BLaER1 (cell line): ENCODE results near the gene MED10.

Source experiments
- H3K27ac ChIP-seq: shearing (Covaris generic); formaldehyde crosslinking; 2 replicates; pipeline ENCODE4 v1.8.1; 2022
- H3K27me3 ChIP-seq: shearing (Covaris generic); formaldehyde crosslinking; 2 replicates; pipeline ENCODE4 v1.8.1; 2022
- H3K36me3 ChIP-seq: shearing (Covaris generic); formaldehyde crosslinking; 2 replicates; pipeline ENCODE4 v1.8.1; 2022
- H3K4me1 ChIP-seq: shearing (Covaris generic); formaldehyde crosslinking; 2 replicates; pipeline ENCODE4 v1.8.1; 2022
- H3K4me2 ChIP-seq: shearing (Covaris generic); formaldehyde crosslinking; 2 replicates; pipeline ENCODE4 v1.8.1; 2022
- H3K4me3 ChIP-seq: shearing (Covaris generic); formaldehyde crosslinking; 2 replicates; pipeline ENCODE4 v1.8.1; 2022
- H3K9ac ChIP-seq: shearing (Covaris generic); formaldehyde crosslinking; 2 replicates; pipeline ENCODE4 v1.8.1; 2022
- H3K9me3 ChIP-seq: shearing (Covaris generic); formaldehyde crosslinking; 2 replicates; pipeline ENCODE4 v1.8.1; 2022
- H4K20me1 ChIP-seq: shearing (Covaris generic); formaldehyde crosslinking; 2 replicates; pipeline ENCODE4 v1.8.1; 2022
- Cebpa-rat ChIP-seq: shearing (Covaris generic); IDR thresholded peaks from 2 replicates; pipeline ENCODE4 v1.8.1; 2022

MED10 gene

GRCh38 chr5:6392561-6392960, 14.2 kb upstream of the MED10 start:
- Histone ChIP-seq H3K36me3 (no peaks in the 10 kb centered on the region), H3K27ac (no peak overlapping the region), H3K4me1 (no peaks in the 10 kb centered on the region), H3K4me2 (no peak overlapping the region), H3K27me3 (no peaks in the 10 kb centered on the region), H3K4me3 (no peak overlapping the region), H3K9ac (no peak overlapping the region), H3K9me3 (no peaks in the 10 kb centered on the region), H4K20me1 (no peaks in the 10 kb centered on the region)
- TF ChIP-seq Cebpa-rat = no peak

GRCh38 chr5:6391151-6391550, 12.8 kb upstream of the MED10 start:
- Histone ChIP-seq H3K4me2 (no peak overlapping the region), H3K4me3 (no peak overlapping the region), H3K27ac (no peak overlapping the region), H4K20me1 (no peaks in the 10 kb centered on the region), H3K27me3 (no peaks in the 10 kb centered on the region), H3K9me3 (no peaks in the 10 kb centered on the region), H3K36me3 (no peaks in the 10 kb centered on the region), H3K9ac (no peak overlapping the region), H3K4me1 (no peaks in the 10 kb centered on the region)
- no peak for TF ChIP-seq Cebpa-rat

- TF ChIP-seq Cebpa-rat = no peak
- H3K4me3 ChIP-seq = no peak overlapping the region
- H3K27me3 ChIP-seq = no peaks in the 10 kb centered on the region
- H3K9me3 ChIP-seq = no peaks in the 10 kb centered on the region
- H3K36me3 ChIP-seq = no peaks in the 10 kb centered on the region
- H4K20me1 ChIP-seq = no peaks in the 10 kb centered on the region
- no peak overlapping the region for H3K27ac ChIP-seq
- no peak overlapping the region for H3K9ac ChIP-seq
- no peaks in the 10 kb centered on the region for H3K4me1 ChIP-seq
- no peak overlapping the region for H3K4me2 ChIP-seq
Measured at GRCh38 chr5:6389946-6390530, 11.7 kb upstream of the MED10 start.

GRCh38 chr5:6389397-6389796, 11.1 kb upstream of the MED10 start:
- H3K27ac ChIP-seq = no peak overlapping the region
- H3K27me3 ChIP-seq = no peaks in the 10 kb centered on the region
- TF ChIP-seq Cebpa-rat = no peak

GRCh38 chr5:6387970-6388369, 9.6 kb upstream of the MED10 start:
- Histone ChIP-seq H3K36me3 (no peaks in the 10 kb centered on the region), H3K27me3 (no peaks in the 10 kb centered on the region), H3K4me1 (no peaks in the 10 kb centered on the region), H3K9me3 (no peaks in the 10 kb centered on the region), H3K27ac (no peak overlapping the region), H3K4me3 (no peak overlapping the region), H3K9ac (no peak overlapping the region), H3K4me2 (no peak overlapping the region), H4K20me1 (no peaks in the 10 kb centered on the region)
- TF ChIP-seq Cebpa-rat = no peak

More at GRCh38 chr5:6389397-6389796, 11.1 kb upstream of the MED10 start:
- H3K4me2 ChIP-seq = no peak overlapping the region
- no peak overlapping the region for H3K4me3 ChIP-seq
- H3K9ac ChIP-seq = no peak overlapping the region
- H3K9me3 ChIP-seq = no peaks in the 10 kb centered on the region
- no peaks in the 10 kb centered on the region for H3K36me3 ChIP-seq
- no peaks in the 10 kb centered on the region for H3K4me1 ChIP-seq
- H4K20me1 ChIP-seq = no peaks in the 10 kb centered on the region

- no peak overlapping the region for H3K4me3 ChIP-seq
- no peak overlapping the region for H3K4me2 ChIP-seq
- no peak overlapping the region for H3K27ac ChIP-seq
- H3K4me1 ChIP-seq = no peaks in the 10 kb centered on the region
- H3K9ac ChIP-seq = no peak overlapping the region
- H3K27me3 ChIP-seq = no peaks in the 10 kb centered on the region
- no peak for TF ChIP-seq Cebpa-rat
- H4K20me1 ChIP-seq = no peaks in the 10 kb centered on the region
- H3K36me3 ChIP-seq = no peaks in the 10 kb centered on the region
- no peaks in the 10 kb centered on the region for H3K9me3 ChIP-seq
Measured at GRCh38 chr5:6386271-6386670, 7.9 kb upstream of the MED10 start.

GRCh38 chr5:6384856-6385255, 6.5 kb upstream of the MED10 start:
- Histone ChIP-seq H3K9ac (no peak overlapping the region), H3K27me3 (no peaks in the 10 kb centered on the region), H3K36me3 (no peaks in the 10 kb centered on the region), H3K4me2 (no peak overlapping the region), H3K4me3 (no peak overlapping the region), H4K20me1 (no peaks in the 10 kb centered on the region), H3K27ac (no peak overlapping the region), H3K9me3 (no peaks in the 10 kb centered on the region), H3K4me1 (no peaks in the 10 kb centered on the region)
- no peak for TF ChIP-seq Cebpa-rat

- Histone ChIP-seq H3K27me3 (no peaks in the 10 kb centered on the region), H4K20me1 (no peaks in the 10 kb centered on the region), H3K36me3 (no peaks in the 10 kb centered on the region), H3K4me2 (no peak overlapping the region), H3K4me3 (no peak overlapping the region), H3K9ac (no peak overlapping the region), H3K9me3 (no peaks in the 10 kb centered on the region), H3K4me1 (peaks cover 8% of the 10 kb centered on the region), H3K27ac (no peak overlapping the region)
- TF ChIP-seq Cebpa-rat = no peak
Measured at GRCh38 chr5:6383376-6383775, 5.0 kb upstream of the MED10 start.

- Histone ChIP-seq H3K4me2 (peak overlapping the region; percentile 84), H3K9ac (peak overlapping the region; percentile 94), H3K4me1 (peaks cover 25% of the 10 kb centered on the region), H3K9me3 (no peaks in the 10 kb centered on the region), H3K4me3 (peak overlapping the region; percentile 99), H3K27ac (peak overlapping the region; percentile 78), H3K27me3 (no peaks in the 10 kb centered on the region), H4K20me1 (peaks cover 41% of the 10 kb centered on the region), H3K36me3 (peaks cover 30% of the 10 kb centered on the region)
- no peak for TF ChIP-seq Cebpa-rat
Measured at GRCh38 chr5:6379246-6379645, 899 bp upstream of the MED10 start.

- no peak for TF ChIP-seq Cebpa-rat
- Histone ChIP-seq H3K36me3 (peaks cover 35% of the 10 kb centered on the region), H3K27me3 (no peaks in the 10 kb centered on the region), H3K4me1 (peaks cover 25% of the 10 kb centered on the region), H3K9me3 (no peaks in the 10 kb centered on the region), H3K27ac (peak overlapping the region; percentile 78), H4K20me1 (peaks cover 46% of the 10 kb centered on the region), H3K9ac (peak overlapping the region; percentile 94), H3K4me3 (peak overlapping the region; percentile 99), H3K4me2 (peak overlapping the region; percentile 84)
Measured at GRCh38 chr5:6378766-6379103, 388 bp upstream of the MED10 start.

- peak overlapping the region; percentile 94 for H3K9ac ChIP-seq
- H3K4me3 ChIP-seq = peak overlapping the region; percentile 99
- peaks cover 47% of the 10 kb centered on the region for H3K36me3 ChIP-seq
- TF ChIP-seq Cebpa-rat = no peak
- H3K4me2 ChIP-seq = peak overlapping the region; percentile 94
- peaks cover 58% of the 10 kb centered on the region for H4K20me1 ChIP-seq
- peaks cover 25% of the 10 kb centered on the region for H3K4me1 ChIP-seq
- H3K27ac ChIP-seq = peak overlapping the region; percentile 95
- no peaks in the 10 kb centered on the region for H3K9me3 ChIP-seq
- no peaks in the 10 kb centered on the region for H3K27me3 ChIP-seq
Measured at GRCh38 chr5:6377582-6377904, 804 bp downstream of the MED10 start.
